ENCODE data around the gene DSP.

Gene DSP

DNA sequence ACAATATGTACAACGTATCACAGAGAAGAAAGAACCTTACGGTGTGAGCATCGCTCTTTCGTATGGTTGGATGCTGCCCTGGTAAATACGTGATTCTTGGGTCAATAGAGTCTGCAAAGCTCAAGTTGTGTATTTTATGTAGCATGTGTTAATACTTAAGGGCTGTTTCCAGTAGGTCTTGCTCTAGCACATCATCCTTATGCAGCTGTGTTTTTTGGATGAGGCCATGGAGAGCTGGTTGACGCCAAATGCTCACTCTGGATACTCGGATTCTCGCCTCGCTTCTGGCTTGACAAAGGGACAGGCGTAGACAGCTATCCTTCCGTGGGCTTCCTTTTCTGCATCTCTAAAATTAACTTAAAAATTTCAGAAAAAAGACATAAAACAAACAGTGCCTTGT, 87.4 kb downstream of the DSP start:
- intact Hi-C loops (cut with DNase I; ENCODE audit: low total_unique reads) = no loop called here
- DNase-seq = no peak

DNA sequence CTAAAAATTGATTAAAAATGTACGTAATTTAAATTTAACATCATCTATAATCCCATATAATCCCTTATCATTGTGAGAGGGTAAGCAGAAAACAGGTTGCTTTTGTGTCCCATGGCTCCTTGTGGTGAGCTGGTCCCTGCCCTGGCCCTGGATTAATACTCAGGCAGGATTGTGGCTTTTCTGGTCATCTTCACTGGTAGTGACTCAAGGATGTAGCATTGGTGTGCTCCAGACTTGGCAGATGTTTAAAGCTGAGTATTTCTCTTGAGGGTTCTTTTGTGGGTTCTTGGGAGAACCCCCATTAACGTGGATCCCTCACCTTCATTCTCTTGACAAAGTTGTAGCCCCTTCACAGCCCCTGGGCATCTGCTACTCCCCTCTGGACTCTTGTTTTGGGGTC, 87.8 kb downstream of the DSP start:
- H3K4me3 ChIP-seq = no peak overlapping the region
- H3K36me3 ChIP-seq = no peaks in the 10 kb centered on the region
- H3K27me3 ChIP-seq = peaks cover 0 to 7% of the 10 kb centered on the region in 2 donors
- no peaks in the 10 kb centered on the region for H3K4me1 ChIP-seq
- no peak for DNase-seq
- intact Hi-C loops (cut with DNase I; ENCODE audit: low total_unique reads) = no loop called here
- no peaks in the 10 kb centered on the region for H3K9me3 ChIP-seq
- no peak overlapping the region for H3K27ac ChIP-seq
- TF ChIP-seq, protein P1, sequence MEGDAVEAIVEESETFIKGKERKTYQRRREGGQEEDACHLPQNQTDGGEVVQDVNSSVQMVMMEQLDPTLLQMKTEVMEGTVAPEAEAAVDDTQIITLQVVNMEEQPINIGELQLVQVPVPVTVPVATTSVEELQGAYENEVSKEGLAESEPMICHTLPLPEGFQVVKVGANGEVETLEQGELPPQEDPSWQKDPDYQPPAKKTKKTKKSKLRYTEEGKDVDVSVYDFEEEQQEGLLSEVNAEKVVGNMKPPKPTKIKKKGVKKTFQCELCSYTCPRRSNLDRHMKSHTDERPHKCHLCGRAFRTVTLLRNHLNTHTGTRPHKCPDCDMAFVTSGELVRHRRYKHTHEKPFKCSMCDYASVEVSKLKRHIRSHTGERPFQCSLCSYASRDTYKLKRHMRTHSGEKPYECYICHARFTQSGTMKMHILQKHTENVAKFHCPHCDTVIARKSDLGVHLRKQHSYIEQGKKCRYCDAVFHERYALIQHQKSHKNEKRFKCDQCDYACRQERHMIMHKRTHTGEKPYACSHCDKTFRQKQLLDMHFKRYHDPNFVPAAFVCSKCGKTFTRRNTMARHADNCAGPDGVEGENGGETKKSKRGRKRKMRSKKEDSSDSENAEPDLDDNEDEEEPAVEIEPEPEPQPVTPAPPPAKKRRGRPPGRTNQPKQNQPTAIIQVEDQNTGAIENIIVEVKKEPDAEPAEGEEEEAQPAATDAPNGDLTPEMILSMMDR (IDR thresholded peaks at IDR 0.05) = no peak

More for the DNA sequence above, 87.4 kb downstream of the DSP start:
- H3K27me3 ChIP-seq = peaks cover 0 to 7% of the 10 kb centered on the region in 2 donors
- no peak overlapping the region for H3K27ac ChIP-seq
- H3K4me3 ChIP-seq = no peak overlapping the region
- TF ChIP-seq, protein P1 (IDR thresholded peaks at IDR 0.05) = no peak
- H3K9me3 ChIP-seq = no peaks in the 10 kb centered on the region
- H3K36me3 ChIP-seq = no peaks in the 10 kb centered on the region
- no peaks in the 10 kb centered on the region for H3K4me1 ChIP-seq

DNA sequence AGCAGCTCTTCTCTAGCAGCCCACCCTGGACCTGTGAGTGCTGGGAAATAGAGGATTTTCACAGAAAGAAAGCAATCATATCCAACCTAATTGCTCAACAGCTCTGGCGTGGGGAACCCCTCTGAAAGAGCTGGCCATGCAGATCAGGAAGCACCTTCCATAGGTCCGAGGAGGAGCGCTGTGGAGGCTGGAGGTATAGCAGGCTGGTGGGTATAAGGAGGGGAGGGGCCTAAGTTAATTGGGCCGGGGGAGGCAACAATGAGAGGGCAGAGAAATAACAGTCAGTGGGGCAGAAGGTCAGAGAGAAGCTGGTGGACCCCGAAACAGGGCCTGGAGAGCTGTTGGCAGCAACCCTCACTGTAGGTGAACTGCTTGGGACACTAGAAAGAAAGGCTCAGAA, 89.3 kb downstream of the DSP start:
- TF ChIP-seq, protein P1 (IDR thresholded peaks at IDR 0.05) = no peak
- Histone ChIP-seq H3K27me3 (peaks cover 0 to 7% of the 10 kb centered on the region in 2 donors), H3K36me3 (no peaks in the 10 kb centered on the region), H3K27ac (no peak overlapping the region), H3K9me3 (no peaks in the 10 kb centered on the region), H3K4me3 (no peak overlapping the region), H3K4me1 (no peaks in the 10 kb centered on the region)
- intact Hi-C loops (cut with DNase I; ENCODE audit: low total_unique reads) = no loop called here
- DNase-seq = no peak

DNA sequence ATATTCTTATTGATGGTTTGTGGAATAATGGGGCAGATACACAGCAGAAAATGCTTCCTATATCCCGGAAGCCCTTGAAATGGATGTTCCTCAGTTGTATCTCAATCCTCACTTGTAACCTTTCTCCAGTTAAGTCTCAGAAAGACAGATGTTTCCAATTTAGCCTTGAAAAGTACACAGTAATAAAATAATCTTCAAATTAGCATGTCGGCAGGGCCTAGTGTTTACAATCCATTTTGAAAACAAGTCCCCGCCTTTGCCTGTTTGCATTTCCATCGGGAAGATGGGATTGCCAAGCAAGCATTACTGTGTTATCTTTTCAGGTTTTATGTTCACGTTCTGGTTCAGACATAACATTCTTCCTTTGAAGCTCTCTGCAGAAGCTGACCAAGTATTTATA, 90.0 kb downstream of the DSP start:
- TF ChIP-seq, protein P1 (IDR thresholded peaks at IDR 0.05) = no peak
- Histone ChIP-seq H3K4me1 (no peaks in the 10 kb centered on the region), H3K36me3 (no peaks in the 10 kb centered on the region), H3K27ac (no peak overlapping the region), H3K4me3 (no peak overlapping the region), H3K9me3 (no peaks in the 10 kb centered on the region), H3K27me3 (peaks cover 0 to 7% of the 10 kb centered on the region in 2 donors)
- intact Hi-C loops (cut with DNase I; ENCODE audit: low total_unique reads) = no loop called here
- no peak for DNase-seq

DNA sequence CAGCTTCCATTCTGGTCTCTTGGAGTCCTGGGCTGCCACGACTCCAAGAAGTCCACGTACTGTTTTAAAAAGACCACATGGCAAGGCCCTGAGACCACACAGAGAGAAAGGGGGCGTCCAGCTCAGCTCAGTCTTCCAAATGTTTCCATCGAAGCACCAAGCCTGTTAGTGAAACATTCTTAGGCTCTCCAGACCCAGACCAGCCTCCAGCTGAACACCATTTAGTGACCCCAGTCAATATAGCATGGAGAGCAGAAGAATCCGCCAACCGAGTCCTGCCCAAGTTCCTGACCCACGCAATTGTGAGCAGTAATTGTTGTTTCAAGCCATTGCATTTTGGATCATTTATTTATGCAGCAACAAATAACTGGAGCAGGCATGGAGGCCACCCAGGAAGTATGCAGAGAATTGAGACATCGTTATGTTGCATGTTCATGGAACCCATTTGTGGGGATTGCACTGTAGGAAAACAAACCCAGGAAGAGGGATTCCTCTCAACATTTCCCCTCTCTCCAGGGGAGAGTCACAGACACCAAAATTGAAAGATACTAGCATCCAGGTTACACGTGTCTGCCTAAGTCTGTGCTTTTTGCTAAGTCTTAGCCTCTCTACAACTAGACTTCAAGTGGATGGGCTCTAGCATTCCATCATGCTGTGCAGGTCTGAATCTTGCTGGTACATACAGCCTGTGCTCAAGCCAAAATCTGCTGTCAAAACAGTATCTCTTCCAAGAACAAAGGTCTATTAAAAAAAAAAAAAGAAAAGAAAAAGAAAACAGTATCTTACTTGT, 91.2 kb downstream of the DSP start:
- H3K4me1 ChIP-seq = no peaks in the 10 kb centered on the region
- H3K27ac ChIP-seq = no peak overlapping the region
- H3K9me3 ChIP-seq = no peaks in the 10 kb centered on the region
- no peak overlapping the region for H3K4me3 ChIP-seq
- DNase-seq = no peak
- H3K36me3 ChIP-seq = no peaks in the 10 kb centered on the region
- intact Hi-C loops (cut with DNase I; ENCODE audit: low total_unique reads) = no loop called here
- TF ChIP-seq, protein P1 (IDR thresholded peaks at IDR 0.05) = no peak
- H3K27me3 ChIP-seq = peaks cover 0 to 3% of the 10 kb centered on the region in 2 donors
